HL-60 (cell line): Measurements from ENCODE around the gene CREB3.

Experiments
- CTCF ChIP-seq: IDR thresholded peaks from one replicate; pipeline ENCODE4 v1.5.1; 2011; ENCODE audit warnings: low read length, control low read depth, inconsistent platforms; ENCODE audit not compliant: insufficient read depth
- GABPA ChIP-seq: IDR thresholded peaks from 2 replicates; pipeline ENCODE4 v1.6.1; 2012; ENCODE audit warnings: low read depth
- REST ChIP-seq: IDR thresholded peaks from 2 replicates; pipeline ENCODE4 v1.6.1; 2012; ENCODE audit warnings: low read depth; ENCODE audit not compliant: insufficient replicate concordance

- no peak for TF ChIP-seq CTCF
- TF ChIP-seq GABPA: no peak
- no peak for TF ChIP-seq REST
Measured at GRCh38 chr9:35723908-35724307, 8.6 kb upstream of the CREB3 start.
